BJ (cell line): ENCODE data around the gene SZT2. TPM values are rescaled to one million over a fixed set of nuclear protein-coding genes. Genes with fewer than 3 reads are reported as not detected.
A peak's percentile ranks its signal among the peaks of the same experiment; 100 is the strongest.
"Not testable (repeated sequence)": the region's sequence is repeated elsewhere in the genome, so short reads cannot be mapped to it uniquely, and the experiment has no call there.

Experiments used
- CTCF ChIA-PET: fragments of 350-600 bp; formaldehyde crosslinking; extraction: SDS; loops from one replicate; lab custom pipeline; 2021; ENCODE audit warnings: antibody characterized with exemption, inconsistent platforms; lab: Yijun Ruan, JAX
- POLR2A ChIA-PET: fragments of 300-600 bp; sonication (Branson Sonifier 250); formaldehyde crosslinking; extraction: SDS; loops from one replicate; lab custom pipeline; 2021; ENCODE audit warnings: antibody characterized with exemption; lab: Charles Lee
- DNase-seq: peaks from one replicate; pipeline ENCODE4 v3.0.0-alpha.2; 2011; ENCODE audit warnings: low read depth
- H3K27me3 ChIP-seq: 2 replicates; pipeline ENCODE4 v1.6.0; 2011; ENCODE audit warnings: low read length; ENCODE audit not compliant: control insufficient read depth, insufficient read depth
- H3K36me3 ChIP-seq: 2 replicates; pipeline ENCODE4 v1.5.1; 2011; ENCODE audit warnings: low read length; ENCODE audit not compliant: control insufficient read depth, insufficient read depth
- H3K4me3 ChIP-seq: 2 replicates; pipeline ENCODE4 v1.5.1; 2011; ENCODE audit warnings: low read depth, mild to moderate bottlenecking, control low read depth, low read length
- CTCF ChIP-seq: IDR thresholded peaks from 2 replicates; pipeline ENCODE4 v1.5.1; 2011; ENCODE audit warnings: low read depth, mild to moderate bottlenecking, control low read depth, inconsistent platforms, low read length, moderate library complexity; ENCODE audit not compliant: insufficient read depth
- polyA plus RNA-seq: library from polyadenylated mRNA; depleted of rRNA; stranded (reverse); fragments of >200 nt; gene quantifications from 2 replicates; pipeline ENCODE4 v1.2.3, GENCODE V29; 2011

SZT2 gene
- polyA plus RNA-seq, 1 experiment: 12.1 TPM

GRCh38 chr1:43366601-43367025, 23.1 kb upstream of the SZT2 start:
- Histone ChIP-seq H3K4me3 (peak overlapping the region; percentile 82), H3K27me3 (no peaks in the 10 kb centered on the region), H3K36me3 (peaks cover 20% of the 10 kb centered on the region)
- no peak for DNase-seq
- TF ChIP-seq CTCF: no peak
- CTCF ChIA-PET: no interaction called here
- POLR2A ChIA-PET: interaction anchor here (0.6 kb wide), 2 partner anchors 283 to 284 kb away, joined by 3 to 5 read pairs; partner anchors contain the start of gene KDM4A

GRCh38 chr1:43367026-43367903, 22.4 kb upstream of the SZT2 start:
- CTCF ChIA-PET: no interaction called here
- Histone ChIP-seq H3K27me3 (no peaks in the 10 kb centered on the region), H3K36me3 (peaks cover 20% of the 10 kb centered on the region), H3K4me3 (peak overlapping the region; percentile 82)
- DNase-seq: no peak
- TF ChIP-seq CTCF: no peak
- POLR2A ChIA-PET: interaction anchor here (0.6 kb wide), 2 partner anchors 283 kb away, joined by 3 to 5 read pairs; partner anchors contain the start of gene KDM4A

GRCh38 chr1:43367904-43368645, 21.6 kb upstream of the SZT2 start, which contains the start of gene ELOVL1:
ELOVL1 (minus strand) TSS chr1:43368011; CDS start chr1:43365609, 2,402 bp downstream.
- ChIA-PET CTCF (interaction anchor here (0.8 kb wide), 1 partner anchor 141 kb away, joined by 3 read pairs; no protein-coding TSS in a partner anchor), POLR2A (interaction anchor here (0.7 kb wide), 1 partner anchor 141 kb away, joined by 3 read pairs; no protein-coding TSS in a partner anchor)
- peak; percentile 42 for DNase-seq
- no peaks in the 10 kb centered on the region for H3K27me3 ChIP-seq
- peaks cover 16% of the 10 kb centered on the region for H3K36me3 ChIP-seq
- peak within 1 kb of the TSS; percentile 82 for H3K4me3 ChIP-seq
- peak; percentile 44 for TF ChIP-seq CTCF

- H3K27me3 ChIP-seq: no peaks in the 10 kb centered on the region
- peak overlapping the region; percentile 82 for H3K4me3 ChIP-seq
- no peak for DNase-seq
- ChIA-PET CTCF (interaction anchor here (0.8 kb wide), 1 partner anchor 141 kb away, joined by 3 read pairs; no protein-coding TSS in a partner anchor), POLR2A (interaction anchor here (0.7 kb wide), 1 partner anchor 142 kb away, joined by 3 read pairs; no protein-coding TSS in a partner anchor)
- TF ChIP-seq CTCF: no peak
- H3K36me3 ChIP-seq: peaks cover 13% of the 10 kb centered on the region
Measured at GRCh38 chr1:43368646-43369020, 21.1 kb upstream of the SZT2 start.

- POLR2A ChIA-PET, H3K27me3 ChIP-seq, H3K4me3 ChIP-seq, DNase-seq, H3K36me3 ChIP-seq: not testable (repeated sequence)
- CTCF ChIA-PET: interaction anchor here (0.6 to 1.0 kb wide), 3 partner anchors 12 to 44 kb away, joined by 3 to 4 read pairs (median 3); no protein-coding TSS in a partner anchor
Measured at GRCh38 chr1:43369779-43370178, 19.9 kb upstream of the SZT2 start.
